HG03354 (cell line): Measurements from ENCODE around the gene EIF4EBP2.

Experiments
- ATAC-seq: cut with Tn5 transposase; IDR thresholded peaks from one replicate; pipeline ENCODE4 v1.9.1; 2021; ENCODE audit warnings: mild to moderate bottlenecking; ENCODE audit not compliant: unreplicated experiment, poor library complexity, severe bottlenecking

The EIF4EBP2 gene

DNA sequence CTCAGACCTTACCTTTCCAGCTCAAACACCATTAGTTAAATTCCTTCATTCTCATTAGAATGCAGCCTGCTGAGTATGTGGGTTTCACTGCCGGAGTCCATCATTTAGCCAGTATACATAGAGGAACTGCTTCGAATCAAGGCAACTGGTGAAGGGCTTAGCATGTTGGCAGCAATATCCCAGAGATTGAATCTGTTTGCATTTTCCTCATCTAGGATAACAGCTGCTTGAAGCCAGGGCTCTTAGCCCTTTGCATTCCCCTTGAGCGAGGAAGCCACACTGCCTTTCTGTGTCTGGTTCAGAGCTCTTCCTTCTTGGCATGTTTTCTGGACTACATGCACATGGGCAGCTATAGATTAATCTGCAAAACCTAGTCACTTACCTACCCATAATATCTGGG lies 22.9 kb downstream of the EIF4EBP2 start:
- no peak for ATAC-seq

GRCh38 chr10:70430493-70431445 lies 26.8 kb downstream of the EIF4EBP2 start:
- no peak for ATAC-seq

- no peak for ATAC-seq
Observed at GRCh38 chr10:70432101-70432500, 28.2 kb downstream of the EIF4EBP2 start.

GRCh38 chr10:70432561-70433263 lies 28.8 kb downstream of the EIF4EBP2 start:
- no peak for ATAC-seq

- ATAC-seq = no peak
Observed at GRCh38 chr10:70433581-70434280, 29.8 kb downstream of the EIF4EBP2 start.

GRCh38 chr10:70435241-70436085 lies 31.5 kb downstream of the EIF4EBP2 start:
- ATAC-seq = no peak

GRCh38 chr10:70437721-70438120 lies 33.8 kb downstream of the EIF4EBP2 start:
- no peak for ATAC-seq

GRCh38 chr10:70440296-70441160 lies 36.6 kb downstream of the EIF4EBP2 start:
- no peak for ATAC-seq

DNA sequence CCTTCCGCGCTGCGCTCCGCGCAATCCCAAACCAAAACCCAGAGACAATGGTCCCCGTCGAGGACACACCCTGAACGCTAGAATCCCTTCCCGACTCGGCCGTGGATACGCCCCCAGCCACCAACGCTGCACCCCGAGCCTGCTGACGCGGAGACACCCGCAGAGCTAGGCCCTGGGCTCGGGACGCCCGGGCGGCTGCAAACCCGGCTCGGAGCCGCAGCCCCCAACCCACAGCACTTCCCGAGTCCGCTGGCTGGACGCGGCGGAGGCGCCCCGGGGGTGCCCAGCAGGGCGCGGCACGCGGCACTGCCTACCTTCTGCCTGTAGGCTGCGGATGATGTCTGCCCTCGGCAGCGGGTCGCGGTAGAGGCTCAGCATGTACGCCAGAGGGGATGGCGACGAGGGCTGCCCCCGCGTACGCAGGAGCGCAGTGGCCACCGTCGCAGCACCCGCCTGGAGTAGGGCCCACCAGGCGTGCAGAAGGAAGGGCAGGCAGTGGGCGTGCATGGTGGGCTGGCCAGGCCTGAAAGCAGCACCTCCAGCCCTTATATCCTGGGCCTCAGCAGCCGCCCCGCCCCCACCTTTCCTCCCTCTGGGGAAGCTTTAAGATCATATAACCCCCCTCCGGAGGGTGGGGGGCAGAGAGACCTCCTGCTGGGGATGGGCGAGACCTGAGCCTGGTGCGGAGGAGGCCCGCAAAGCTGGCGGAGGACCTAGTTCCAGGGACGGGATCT lies 37.4 kb downstream of the EIF4EBP2 start, which contains the start of gene NODAL:
TSS of gene NODAL (minus strand) at position 521 of the 734 bp plus-strand sequence. CDS start at position 507, 14 bp downstream.
- no peak for ATAC-seq

DNA sequence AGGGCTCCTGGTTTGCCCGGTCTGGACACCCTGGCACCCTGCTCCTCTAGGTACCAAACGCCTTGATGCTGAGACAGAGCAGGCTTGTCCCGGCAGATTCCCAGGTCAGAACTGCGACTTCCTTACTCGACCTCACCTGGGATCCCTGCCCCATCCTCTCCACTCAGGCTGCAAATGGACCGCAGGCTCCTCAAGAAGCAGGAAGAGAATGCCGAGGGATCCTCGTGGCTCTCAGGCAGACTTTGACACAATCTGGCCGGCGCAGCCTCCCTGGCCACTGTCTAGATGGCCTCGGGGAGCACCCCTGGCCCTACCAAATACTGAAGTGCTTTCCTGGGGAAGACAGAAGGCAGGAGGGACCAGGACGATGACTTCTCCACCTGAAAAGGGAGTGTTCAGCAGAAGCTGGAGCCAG lies 38.0 kb downstream of the EIF4EBP2 start:
- ATAC-seq = no peak

- ATAC-seq = no peak
Observed at GRCh38 chr10:70442332-70442988, 38.5 kb downstream of the EIF4EBP2 start.

DNA sequence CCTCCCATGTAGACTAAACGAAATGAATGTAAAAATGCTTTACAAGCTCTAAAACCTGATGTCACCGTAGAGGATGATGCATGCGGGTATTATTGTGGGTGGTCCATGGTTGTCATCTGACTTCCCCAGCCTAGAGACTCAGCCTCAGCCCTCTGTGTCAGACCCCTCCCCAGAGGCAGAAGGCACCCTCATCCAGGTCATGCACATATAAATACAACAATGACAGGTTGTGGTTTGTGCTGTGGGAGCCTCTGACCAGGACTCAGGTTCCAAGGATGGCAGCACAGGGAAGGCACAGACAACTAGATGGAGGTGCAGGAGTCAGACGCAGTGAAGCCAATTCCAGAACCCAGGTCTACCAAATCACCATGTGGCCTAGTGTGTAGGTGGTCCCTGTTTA lies 40.8 kb downstream of the EIF4EBP2 start:
- no peak for ATAC-seq

DNA sequence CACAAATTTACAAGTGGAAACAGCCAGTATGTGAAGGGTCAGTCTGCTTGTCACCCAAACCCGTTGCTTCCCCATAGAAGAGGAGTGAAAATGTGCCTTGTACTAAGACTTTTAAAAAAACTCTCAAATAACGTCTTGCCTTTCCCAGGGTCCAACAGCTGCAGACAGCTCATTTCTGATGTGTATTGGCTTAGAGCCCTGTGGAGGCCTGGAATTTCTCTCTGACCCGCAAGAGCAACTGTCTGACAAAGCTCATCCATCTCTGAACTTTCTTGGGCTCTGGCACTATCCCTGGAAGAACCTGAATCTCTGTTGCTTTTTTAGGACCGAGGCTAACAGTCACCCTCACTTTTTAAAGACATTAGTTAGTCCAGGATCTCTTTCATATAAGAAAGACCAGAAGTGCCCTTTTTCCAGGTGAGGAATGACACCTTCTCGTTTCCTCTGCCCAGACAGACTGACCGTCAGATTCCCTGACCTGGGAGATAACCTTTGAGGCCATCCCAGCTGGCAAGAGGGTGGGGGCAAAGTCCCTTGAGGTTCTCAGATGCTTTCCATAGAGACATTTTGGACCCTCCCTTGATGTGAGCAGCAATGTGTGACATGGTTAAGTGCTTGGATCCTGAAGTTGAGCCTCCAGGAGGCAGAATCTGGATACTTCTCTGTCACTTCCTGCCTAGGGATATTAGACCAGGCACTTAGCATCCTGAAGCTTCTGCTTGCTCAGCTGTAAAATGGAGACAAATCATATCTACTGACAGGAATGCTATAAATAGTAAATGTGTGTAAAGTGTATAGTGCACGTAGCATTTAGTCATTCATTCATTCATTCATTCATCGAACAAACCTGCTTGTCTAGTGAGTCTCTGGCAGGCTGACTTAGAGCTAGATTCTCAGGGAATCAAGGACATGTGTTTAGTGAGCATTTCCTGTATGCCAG lies 42.0 kb downstream of the EIF4EBP2 start:
- no peak for ATAC-seq

DNA sequence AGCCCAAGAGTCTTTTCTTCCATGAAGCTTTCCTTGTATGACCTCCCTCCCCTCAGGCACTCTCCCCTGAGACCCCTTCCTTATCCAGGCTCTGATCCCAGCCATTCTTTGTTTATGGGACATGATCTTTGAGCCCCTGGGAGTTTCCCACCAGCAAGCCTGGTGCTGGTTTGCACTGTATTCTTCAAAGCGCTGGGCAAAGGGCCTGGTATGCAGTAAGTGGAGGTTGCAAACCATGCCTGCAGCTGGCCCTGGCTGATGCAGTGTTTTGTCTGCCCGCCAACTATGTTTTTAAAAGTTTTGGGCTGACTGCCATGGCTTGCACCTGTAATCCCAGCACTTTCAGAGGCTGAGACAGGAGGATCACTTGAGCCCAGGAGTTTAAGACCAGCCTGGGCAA lies 44.3 kb downstream of the EIF4EBP2 start:
- ATAC-seq = no peak

DNA sequence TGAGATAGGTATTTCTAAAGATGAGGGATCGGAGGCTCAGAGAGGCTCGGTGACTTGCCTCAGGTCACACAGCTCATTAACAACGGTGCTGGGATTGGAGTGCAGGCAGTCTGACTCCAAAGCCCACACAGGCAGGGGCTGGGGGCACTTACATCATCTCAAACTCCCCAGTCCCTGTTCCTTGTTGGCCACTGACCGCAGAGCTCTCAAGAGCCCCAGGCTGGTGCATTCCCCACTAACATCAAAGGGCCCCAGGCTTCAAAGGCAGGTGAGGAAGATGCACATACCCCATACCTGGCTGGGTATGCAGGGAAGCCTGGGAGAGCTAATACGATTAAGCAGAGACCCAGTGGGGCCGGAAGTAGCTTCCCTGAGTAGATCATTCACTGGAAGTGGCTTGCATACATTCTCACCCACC lies 51.3 kb downstream of the EIF4EBP2 start:
- ATAC-seq = no peak

GRCh38 chr10:70456164-70456563 lies 52.2 kb downstream of the EIF4EBP2 start:
- ATAC-seq = no peak
